ENCODE measurements around the gene SPACA6.

DNA sequence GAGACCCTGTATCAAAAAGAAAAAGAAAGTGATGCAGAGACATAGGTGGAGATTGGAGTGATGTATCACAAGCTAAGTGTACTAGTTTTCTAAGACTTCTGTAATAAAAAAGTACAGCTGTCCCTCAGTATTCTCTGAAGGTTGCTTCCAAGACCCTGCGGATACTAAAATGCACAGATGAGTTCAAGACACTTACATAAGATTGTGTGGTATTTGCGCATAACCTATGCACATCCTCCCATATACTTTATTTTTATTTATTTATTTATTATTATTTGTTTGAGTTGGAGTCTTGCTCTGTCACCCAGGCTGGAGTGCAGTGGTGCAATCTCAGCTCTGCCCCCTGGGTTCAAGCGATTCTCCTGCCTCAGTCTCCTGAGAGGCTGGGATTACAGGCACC lies 44.3 kb downstream of the SPACA6 start:
- TF ChIP-seq EZH2 (IDR thresholded peaks at IDR 0.05; ENCODE audit: low read length): no peak
- TF ChIP-seq, protein P1, sequence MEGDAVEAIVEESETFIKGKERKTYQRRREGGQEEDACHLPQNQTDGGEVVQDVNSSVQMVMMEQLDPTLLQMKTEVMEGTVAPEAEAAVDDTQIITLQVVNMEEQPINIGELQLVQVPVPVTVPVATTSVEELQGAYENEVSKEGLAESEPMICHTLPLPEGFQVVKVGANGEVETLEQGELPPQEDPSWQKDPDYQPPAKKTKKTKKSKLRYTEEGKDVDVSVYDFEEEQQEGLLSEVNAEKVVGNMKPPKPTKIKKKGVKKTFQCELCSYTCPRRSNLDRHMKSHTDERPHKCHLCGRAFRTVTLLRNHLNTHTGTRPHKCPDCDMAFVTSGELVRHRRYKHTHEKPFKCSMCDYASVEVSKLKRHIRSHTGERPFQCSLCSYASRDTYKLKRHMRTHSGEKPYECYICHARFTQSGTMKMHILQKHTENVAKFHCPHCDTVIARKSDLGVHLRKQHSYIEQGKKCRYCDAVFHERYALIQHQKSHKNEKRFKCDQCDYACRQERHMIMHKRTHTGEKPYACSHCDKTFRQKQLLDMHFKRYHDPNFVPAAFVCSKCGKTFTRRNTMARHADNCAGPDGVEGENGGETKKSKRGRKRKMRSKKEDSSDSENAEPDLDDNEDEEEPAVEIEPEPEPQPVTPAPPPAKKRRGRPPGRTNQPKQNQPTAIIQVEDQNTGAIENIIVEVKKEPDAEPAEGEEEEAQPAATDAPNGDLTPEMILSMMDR (optimal IDR thresholded peaks at IDR 0.05 in 1 of 3, IDR thresholded peaks at IDR 0.05 in 1 of 3, conservative IDR thresholded peaks at IDR 0.05 in 1 of 3; ENCODE audit: extremely low read depth in 1 of 3, insufficient read depth in 2 of 3, low read length in 3 of 3): no peak

Data from keratinocyte (primary cell).